EH (cell line): ENCODE data around the gene EBPL.
A peak's percentile ranks its signal among the peaks of the same experiment; 100 is the strongest.
"Not testable (repeated sequence)": the region's sequence is repeated elsewhere in the genome, so short reads cannot be mapped to it uniquely, and the experiment has no call there.

Experiments
- DNase-seq: peaks from one replicate; pipeline ENCODE4 v3.0.0-alpha.2; 2015; ENCODE audit warnings: low read depth

EBPL gene

DNA sequence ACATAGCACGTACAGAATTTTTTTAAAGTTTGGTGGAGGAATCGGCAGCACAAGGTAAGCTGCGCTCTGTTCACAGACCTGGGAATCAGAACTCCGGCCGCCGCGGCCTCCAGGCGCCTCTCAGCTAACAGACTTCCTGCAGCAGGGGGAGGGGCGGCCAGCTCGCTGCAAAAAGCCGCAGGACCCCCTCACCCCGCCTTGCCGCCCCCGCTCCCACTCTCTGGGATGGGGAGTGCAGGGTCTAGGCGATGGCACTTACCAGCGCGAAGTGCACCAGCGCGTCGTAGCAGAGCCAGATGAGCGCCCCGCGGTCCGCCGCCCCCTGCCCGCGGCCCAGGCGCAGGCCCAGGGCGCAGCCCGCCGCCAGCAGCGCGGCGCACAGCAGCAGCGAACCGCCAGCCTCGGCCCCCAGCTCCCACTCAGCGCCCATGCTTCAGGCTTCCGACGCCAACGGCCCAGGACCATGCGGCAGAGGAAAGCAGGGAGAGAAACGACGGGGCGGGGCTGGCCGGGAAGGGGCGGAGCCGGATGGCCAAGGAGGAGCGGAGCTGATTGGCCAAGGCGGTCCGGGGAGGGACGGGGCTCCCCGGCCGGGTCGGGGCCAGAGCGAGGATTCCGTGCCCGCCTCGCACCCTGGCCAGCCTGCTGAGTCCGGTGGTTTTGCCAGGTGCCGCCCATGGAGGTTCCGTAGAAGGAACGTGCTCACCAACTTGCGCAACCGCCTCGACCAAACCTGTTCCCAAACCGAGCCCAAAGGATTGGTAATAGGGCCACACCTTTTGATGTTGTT lies at the start of gene EBPL:
EBPL (minus strand) TSS at position 492 of the 790 bp plus-strand sequence; CDS start at position 430, 62 bp downstream.
- DNase-seq = peak; percentile 89

DNA sequence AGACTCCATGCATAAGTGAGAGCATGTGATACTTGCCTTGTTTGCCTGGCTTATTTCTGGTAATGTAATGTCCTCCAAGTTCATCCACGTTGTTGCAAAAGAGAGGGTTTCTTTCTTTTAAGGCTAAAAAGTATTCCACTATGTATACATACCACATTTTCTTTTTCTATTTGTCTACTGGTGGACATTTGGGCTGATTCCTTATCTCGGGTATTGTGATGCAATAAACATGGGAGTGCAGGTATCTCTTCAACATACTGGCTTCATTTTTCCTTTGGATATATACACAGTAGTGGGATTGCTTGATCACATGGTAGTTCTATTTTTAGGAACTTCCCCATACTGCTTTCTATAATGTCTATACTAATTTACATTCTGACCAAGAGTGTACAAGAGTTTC lies 49.6 kb upstream of the EBPL start:
- no peak for DNase-seq

DNA sequence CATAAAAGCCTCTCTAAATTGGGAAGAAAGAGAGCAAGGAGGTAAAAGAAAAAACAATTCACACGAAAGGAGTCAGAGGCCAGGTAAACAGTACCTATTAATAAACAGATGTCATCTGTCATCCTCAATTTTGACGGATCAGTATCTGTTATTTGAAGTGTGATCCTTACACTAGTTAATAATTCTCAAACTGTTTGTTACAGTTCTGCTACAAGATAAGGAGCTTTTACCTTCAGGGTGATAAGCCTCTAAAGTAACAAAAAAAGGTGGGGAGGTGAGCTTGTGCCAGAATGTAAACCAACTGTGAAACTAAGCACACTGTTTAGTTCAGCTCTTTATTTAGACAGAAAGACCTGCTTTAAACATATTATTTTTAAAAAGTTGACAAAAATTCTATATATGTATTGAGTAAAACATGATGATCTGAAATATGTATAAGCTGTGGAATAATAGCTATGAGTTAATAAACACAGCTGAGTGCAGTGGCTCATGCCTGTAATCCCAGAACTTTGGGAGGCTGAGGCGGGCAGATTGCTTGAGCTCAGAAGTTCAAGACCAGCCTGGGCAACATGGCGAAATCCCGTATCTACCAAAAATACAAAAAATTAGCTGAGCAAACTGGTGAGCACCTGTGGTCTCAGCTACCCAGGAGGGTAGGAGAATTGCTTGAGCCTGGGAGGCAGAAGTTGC lies 48.4 kb upstream of the EBPL start:
- DNase-seq = no peak

DNA sequence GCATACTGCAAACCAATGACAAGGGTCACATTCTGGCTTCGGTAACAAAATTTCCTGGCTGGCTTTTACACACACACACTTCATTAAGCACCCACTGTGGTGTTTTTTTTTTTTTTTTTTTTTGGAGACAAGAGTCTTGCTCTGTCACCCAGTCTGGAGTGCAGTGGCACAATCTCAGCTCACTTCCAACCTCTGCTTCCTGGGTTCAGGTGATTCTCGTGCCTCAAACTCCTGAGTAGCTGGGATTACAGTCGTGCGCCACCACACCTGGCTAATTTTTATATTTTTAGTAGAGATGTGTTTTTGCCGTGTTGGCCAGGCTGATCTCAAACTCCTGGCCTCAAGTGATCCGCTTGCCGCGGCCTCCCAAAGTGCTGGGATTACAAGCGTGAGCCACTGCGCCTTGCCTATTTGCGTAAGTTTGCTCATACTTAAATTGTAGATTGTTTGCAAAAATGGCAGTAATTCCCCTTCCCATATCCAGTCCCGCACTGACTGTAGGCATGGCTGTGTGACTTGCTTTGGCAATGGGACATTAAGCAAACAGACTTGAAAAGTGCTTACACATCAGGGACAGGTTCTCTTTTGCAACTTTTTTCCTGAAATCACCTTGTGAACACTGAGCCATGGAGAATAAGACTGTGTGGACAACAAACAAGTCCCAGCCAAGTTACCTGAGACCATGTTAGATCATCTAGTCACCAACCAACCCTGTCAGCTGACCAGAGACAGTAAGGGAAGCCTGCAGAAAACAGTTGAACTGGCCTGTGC lies 42.1 kb upstream of the EBPL start:
- DNase-seq = peak; percentile 24

DNA sequence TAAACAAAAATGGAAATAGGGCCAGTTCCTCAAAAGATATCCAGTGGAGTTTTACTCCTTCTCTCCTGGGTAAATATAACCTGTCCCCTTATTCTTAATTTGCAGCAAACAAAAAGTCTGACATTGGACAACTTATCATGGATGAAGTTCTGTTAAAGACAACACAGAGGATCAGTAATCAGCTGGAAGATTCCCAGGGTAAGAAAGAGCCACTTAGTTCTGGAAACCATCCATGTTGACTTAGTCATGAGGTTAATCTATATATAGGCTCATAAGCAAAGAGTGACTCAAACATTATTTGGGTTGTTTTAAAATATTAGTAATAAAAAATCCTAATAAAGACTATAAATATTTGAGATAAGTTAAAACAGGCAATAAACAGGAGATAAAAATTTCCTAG lies 40.5 kb upstream of the EBPL start:
- DNase-seq = peak; percentile 87

DNA sequence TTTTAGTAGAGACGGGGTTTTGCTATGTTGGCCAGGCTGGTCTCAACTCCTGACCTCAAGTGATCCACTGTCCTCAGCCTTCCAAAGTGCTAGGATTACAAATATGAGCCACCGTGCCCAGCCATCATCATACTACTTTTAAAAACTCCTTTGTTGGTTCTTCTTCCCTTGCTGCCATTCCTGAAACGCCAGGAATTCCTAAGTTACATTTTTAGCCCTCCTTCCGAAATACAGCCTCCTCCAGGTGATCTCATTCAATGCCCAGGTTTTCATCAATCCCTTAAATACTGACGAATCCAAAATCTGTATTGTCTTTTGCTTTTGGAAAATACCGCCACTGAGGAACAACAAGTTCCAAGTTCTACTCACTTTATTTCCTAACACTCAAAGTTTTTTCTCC lies 25.3 kb upstream of the EBPL start:
- DNase-seq = no peak

DNA sequence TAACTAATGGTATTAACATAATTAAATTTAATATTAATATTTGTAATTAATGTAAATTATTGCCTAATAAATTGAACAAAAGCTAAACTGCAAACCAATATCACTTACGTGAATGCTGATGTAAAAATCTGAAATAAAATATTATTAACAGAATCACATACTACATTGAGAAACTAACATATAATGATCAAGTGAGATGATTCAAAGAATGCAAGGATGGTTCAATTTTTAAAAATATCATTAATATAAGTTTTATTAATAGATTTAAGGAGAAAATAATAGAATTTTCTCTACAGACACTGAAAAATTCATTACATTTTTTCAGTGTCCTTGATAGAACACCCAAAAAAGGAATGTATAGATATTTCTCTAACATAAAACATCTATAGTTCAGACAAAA lies 23.5 kb upstream of the EBPL start:
- DNase-seq = no peak

DNA sequence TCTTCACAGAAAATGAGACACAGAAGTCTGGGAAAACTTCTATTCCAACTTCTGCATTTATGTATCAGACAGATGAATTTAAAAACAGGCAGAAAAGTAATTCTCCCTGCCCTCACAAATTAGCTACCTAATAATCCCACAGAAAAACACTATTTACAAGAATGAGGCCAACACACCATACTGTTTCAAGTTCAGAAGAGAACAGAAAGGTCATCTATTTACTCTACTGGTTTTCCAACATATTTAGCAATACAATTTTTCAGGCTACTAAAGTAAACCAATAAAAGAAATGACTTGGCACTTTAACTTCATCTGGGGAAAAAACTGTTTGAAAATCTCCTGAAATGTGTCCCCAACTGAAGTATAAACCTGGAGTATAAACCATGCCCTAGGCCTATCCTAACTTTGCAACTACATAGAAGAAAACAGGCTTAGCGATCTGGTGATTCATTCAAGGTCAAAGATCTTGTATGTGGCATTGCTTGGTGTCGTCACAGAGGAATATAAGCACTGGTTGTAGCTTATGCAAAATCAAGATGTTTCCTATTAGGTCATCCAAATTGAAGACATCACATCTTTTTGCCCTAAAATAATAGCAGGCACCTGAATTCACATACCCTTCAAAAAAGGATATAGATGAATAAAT lies 20.1 kb upstream of the EBPL start:
- DNase-seq = peak; percentile 80

DNA sequence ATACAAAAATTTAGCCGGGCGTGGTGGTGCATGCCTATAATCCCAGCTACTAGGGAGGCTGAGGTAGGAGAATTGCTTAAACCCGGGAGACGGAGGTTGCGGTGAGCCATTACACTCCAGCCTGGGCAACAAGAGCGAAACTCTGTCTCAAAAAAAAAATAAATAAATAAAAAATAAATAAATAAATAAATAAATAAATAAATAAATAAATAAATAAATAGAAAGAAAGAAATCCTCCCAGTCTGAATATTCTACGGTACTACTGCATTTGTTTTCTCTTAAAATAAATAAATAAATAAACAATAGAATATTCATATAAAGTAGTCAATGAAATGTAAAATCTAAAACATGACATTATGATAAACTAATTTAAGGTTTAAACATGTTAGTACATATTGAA lies 13.0 kb upstream of the EBPL start:
- DNase-seq = not testable (repeated sequence)

DNA sequence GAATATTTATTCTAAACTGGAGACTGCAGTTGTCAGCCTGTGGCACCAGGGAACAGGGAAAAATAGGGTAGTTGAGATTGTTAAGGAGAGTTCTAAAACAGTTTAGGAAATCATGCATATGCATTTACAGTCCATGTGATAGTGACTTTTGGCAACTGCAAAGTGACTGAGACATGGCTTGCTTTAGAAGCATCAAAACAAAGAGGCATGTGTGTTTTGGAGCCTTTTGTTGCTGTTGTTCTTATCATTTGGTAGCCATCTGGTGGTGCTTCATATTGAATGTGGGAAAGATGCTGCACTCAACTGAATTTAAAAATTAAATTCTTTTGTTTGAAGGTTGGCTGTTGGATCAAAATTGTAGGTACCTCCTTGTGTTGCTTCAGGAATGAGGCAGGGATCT lies 10.2 kb upstream of the EBPL start:
- DNase-seq = no peak

DNA sequence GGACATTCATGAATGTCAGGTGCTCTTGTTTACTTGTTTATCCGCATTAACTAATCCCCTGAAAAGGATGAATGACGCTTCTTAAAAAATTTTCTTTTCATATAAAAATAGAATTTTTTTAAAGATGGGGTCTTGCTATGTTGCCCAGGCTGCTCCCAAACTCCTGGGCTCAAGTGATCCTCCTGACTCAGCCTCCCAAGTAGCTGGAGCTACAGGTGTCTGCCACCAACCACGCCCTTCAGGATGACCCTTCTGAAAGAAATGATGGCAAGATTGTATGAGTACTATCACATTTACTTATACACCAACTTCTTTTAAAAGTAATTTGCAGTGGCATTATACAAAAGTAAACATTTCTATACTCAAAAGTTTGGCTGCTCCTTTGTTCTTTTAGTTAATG lies 6.2 kb upstream of the EBPL start:
- DNase-seq = no peak

DNA sequence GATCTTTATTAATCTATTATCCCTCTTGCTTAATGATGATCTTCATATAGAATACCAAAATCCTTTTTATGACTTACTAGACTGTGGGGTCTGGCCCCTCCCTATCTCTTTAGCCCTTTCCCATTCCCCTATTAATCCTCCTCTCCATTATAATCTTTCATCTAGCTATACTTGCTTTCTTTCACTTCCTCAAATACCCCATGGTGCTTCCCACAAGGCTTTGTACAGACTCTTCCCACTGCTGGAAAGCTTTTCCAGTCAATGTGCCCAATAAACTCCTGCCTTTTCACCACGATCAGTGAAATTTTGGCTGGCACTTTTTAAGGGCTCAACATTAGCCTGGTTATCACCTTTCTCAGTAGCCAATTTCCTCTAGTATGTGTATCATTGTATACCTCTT lies 3.2 kb upstream of the EBPL start:
- DNase-seq = no peak

DNA sequence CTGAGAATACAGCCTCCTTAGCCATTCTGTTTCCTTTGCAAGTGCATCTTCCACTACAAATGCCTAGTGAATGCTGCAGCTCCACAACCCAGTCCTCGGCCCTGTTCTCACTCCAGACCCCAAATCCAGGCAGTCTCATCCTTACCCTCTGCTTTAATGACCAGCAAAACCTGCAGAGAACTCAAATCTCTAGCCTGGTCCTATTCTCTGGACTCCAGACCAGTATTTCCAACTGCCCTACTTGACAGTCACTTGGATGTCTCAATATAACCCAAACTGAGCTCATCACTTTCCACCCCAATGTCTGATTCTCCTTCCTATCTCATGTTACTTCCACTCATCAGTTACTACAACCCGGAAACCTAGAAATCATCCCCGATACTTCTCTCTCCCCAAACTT lies 2.6 kb upstream of the EBPL start:
- no peak for DNase-seq

DNA sequence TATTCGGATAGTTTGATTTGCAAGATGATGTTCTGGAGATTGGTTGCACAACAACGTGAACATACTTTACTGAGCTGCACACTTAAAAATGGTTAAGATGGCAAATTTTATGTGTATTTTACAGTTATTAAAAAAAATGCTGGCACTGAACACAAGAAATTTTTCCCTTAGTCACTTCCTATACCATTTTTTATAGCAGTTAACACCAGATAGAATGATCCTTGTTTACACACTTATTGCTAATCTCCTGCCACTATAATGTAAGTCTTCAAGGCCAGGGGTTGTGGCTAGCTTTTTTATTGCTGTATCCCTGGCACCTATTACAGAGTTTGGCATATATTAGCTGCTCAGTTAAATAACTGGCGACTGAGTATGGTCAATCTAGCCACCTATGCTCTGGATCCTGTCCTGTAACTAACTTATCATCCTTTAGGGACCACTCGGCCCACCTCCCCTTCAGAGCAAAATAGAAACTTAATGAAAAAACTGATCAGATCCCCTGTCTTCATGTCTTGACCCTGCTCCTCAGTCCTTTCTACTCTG lies 2.0 kb upstream of the EBPL start:
- DNase-seq = peak; percentile 55

DNA sequence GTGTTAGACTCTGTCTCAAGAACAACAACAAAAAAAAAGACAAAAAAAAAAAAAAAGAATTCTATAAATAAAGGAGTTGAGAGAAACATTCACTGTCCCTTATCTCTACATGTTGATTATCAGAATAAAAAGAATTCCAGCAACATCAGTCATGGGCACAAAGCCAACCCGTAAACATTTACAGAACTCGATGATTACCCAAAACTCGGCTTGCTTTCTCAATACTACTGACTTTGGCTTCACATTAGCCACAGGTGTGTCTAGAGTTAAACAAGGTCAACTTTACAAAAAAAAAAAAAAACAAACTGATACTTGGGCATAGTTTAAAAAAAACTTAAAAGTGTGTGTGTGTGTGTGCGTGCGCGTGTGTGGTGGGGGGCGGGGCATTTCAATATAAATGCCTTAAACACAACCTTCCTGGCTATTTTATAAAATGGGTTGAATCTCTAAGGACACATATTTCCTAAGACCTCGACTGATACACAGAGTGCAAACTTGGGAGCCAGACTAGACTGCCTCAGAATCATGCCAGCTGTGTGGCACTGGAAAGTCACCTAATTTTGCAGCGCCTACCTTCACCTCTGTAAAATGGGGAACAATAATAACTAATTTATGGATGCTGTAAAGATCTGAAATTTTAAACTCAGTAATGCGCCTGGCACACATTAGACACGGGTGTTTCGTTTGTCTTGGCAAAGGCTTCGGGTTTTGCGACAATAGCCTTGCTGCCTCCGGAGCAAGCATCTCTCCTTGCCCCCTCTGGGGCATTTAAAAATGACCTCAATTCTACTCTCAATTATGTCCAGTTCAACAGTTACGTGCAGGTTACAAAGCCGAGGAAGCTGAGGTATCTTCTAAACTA lies 922 bp downstream of the EBPL start:
- peak; percentile 57 for DNase-seq

DNA sequence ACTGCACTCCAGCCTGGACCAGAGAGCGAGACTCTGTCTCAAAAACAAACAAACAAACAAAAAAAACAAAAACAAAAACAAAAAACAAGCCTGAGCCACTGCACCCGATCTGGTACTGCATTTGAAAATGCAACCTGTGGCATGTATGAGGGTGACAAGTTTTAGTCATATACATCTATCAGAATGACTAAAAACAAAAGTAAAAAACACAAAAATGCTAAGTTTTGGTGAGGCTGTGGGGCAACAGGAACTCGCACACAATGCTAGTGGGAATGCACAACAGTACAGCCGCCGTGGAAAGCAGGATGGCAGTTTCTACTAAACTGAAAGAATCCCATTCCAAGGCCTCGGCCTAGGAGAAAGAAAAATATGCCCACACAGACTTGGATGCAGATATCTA lies 7.8 kb downstream of the EBPL start:
- DNase-seq = no peak

DNA sequence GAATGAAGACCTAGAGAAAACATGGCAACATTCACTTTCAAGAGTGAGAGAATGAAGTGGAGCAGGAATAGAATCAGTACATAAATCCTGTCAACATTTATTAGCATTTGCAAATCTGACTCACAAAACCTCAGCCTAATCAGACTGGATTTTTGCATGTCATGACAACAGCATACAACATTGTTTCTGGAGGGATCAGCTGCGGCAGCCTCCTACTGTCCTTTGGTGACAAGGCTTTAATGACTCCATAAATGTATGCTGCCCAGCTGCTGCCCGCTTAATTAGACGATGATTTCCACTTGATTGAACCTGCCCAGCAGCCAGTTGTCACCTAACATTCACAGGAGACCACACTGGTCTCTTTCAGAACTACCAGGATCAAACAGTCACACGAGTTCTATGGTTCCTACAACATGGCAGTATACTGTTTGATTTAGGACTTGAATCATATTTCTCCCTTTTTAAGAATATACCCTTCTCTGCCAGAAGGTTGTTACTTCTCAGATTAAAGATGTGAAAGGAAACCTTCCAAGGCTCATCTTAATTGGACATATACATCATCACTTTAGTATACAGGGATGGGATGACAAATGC lies 9.3 kb downstream of the EBPL start:
- peak; percentile 28 for DNase-seq

DNA sequence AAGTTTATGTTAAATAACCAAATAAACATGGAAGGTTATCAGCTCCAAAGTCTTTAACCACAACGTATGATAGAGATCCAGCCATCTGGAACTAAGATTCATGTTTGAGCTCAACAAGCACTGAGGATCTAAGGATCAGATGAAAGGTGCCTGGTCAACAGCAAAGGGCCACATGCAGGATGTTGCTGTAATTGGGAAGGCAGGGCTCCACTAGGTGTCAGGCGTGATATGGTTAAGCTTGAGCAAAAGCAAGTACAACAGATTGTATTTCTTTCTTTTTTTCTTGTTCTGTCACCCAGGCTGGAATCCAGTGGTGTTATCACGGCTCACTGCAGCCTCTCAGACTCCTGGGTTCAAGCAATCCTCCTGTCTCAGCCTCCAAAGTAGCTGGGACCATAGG lies 12.0 kb downstream of the EBPL start:
- DNase-seq = peak; percentile 16

DNA sequence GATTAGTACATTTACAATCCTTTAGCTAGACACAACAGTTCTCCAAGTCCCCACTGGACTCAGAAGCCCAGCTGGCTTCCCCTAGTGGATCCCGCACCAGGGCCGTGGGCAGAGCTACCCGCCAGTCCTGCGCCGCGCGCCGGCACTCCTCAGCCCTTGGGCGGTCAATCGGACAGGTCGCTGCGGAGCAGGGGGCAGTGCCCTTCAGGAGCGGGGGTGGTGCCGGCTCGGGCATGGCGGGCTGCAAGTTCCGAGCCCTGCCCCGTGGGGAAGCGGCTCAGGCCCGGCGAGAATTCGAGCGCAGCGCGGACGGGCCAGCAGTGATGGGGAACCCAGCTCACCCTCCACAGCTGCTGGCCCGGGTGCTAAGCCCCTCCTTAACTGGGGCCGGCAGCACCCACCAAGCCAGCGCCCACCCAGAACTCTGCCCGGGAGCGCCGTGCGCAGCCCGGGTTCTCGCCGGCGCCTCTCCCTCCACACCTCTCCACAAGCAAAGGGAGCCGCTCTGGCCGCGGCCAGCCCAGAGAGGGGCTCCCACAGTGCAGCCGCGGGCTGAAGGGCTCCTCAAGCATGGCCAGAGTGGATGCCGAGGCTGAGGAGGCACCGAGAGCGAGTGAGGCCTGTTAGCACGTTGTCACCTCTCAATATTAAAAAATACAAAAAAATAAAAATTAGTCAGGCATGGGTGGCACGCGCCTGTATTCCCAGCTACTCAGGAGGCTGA lies 12.9 kb downstream of the EBPL start:
- no peak for DNase-seq
